C4-2B (cell line): ENCODE data around the gene ADRB2.

Experiments used
- H3K27ac ChIP-seq: fragments of 450-650 bp; 2 replicates; pipeline ENCODE4 v1.5.1; 2017
- ZFX ChIP-seq: fragments of 450-650 bp; IDR thresholded peaks from 2 replicates; pipeline ENCODE4 v1.6.1; 2017
- TF ChIP-seq, protein P1 (sequence below): fragments of 450-650 bp; conservative IDR thresholded peaks from 2 replicates; pipeline ENCODE4 v1.5.1; 2017; ENCODE audit warnings: mild to moderate bottlenecking

ADRB2 gene

GRCh38 chr5:148823871-148824270 lies 2.5 kb upstream of the ADRB2 start:
- H3K27ac ChIP-seq, result no peak overlapping the region
- TF ChIP-seq ZFX, result no peak
- TF ChIP-seq, protein P1, sequence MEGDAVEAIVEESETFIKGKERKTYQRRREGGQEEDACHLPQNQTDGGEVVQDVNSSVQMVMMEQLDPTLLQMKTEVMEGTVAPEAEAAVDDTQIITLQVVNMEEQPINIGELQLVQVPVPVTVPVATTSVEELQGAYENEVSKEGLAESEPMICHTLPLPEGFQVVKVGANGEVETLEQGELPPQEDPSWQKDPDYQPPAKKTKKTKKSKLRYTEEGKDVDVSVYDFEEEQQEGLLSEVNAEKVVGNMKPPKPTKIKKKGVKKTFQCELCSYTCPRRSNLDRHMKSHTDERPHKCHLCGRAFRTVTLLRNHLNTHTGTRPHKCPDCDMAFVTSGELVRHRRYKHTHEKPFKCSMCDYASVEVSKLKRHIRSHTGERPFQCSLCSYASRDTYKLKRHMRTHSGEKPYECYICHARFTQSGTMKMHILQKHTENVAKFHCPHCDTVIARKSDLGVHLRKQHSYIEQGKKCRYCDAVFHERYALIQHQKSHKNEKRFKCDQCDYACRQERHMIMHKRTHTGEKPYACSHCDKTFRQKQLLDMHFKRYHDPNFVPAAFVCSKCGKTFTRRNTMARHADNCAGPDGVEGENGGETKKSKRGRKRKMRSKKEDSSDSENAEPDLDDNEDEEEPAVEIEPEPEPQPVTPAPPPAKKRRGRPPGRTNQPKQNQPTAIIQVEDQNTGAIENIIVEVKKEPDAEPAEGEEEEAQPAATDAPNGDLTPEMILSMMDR, result no peak

DNA sequence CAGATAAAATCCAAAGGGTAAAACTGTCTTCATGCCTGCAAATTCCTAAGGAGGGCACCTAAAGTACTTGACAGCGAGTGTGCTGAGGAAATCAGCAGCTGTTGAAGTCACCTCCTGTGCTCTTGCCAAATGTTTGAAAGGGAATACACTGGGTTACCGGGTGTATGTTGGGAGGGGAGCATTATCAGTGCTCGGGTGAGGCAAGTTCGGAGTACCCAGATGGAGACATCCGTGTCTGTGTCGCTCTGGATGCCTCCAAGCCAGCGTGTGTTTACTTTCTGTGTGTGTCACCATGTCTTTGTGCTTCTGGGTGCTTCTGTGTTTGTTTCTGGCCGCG lies 727 bp upstream of the ADRB2 start:
- H3K27ac ChIP-seq, result peak overlapping the region; percentile 87
- no peak for TF ChIP-seq ZFX
- TF ChIP-seq, protein P1, result no peak

- peak overlapping the region; percentile 87 for H3K27ac ChIP-seq
- TF ChIP-seq, protein P1, result no peak
- no peak for TF ChIP-seq ZFX
Observed at GRCh38 chr5:148826739-148827070, 294 bp downstream of the ADRB2 start.

DNA sequence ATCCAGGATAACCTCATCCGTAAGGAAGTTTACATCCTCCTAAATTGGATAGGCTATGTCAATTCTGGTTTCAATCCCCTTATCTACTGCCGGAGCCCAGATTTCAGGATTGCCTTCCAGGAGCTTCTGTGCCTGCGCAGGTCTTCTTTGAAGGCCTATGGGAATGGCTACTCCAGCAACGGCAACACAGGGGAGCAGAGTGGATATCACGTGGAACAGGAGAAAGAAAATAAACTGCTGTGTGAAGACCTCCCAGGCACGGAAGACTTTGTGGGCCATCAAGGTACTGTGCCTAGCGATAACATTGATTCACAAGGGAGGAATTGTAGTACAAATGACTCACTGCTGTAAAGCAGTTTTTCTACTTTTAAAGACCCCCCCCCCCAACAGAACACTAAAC lies 1.3 kb downstream of the ADRB2 start:
- H3K27ac ChIP-seq, result peak overlapping the region; percentile 87
- no peak for TF ChIP-seq ZFX
- TF ChIP-seq, protein P1, result no peak

DNA sequence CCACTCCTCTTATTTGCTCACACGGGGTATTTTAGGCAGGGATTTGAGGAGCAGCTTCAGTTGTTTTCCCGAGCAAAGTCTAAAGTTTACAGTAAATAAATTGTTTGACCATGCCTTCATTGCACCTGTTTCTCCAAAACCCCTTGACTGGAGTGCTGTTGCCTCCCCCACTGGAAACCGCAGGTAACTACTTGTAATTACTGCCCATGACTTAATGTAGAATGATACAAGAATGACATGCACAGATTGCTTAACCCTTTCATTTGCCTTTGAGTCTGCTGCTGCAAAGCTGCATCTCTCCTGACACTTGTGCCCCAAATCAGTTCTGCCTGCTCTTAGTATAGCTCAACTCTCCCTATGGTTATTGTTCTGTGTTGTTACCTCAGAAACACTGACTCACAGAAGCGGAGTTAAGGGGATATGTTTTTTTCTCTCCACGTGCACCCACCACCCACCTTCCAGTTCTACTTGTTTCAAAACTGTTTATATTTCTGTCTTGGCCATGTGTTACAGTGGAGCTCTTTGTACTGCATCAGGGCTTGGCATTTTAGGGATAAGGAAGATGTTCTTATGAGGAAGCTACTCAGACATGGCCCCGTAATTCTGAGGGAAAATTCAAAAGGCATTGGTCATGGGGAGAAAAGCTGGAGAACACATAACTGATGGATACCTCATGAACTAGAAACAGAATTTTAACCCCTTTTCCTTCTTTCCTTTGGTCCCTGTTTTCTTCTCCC lies 2.3 kb downstream of the ADRB2 start:
- H3K27ac ChIP-seq, result peak overlapping the region; percentile 49; the same call in 1 of the 2 replicates
- no peak for TF ChIP-seq ZFX
- TF ChIP-seq, protein P1, result peak; percentile 51

DNA sequence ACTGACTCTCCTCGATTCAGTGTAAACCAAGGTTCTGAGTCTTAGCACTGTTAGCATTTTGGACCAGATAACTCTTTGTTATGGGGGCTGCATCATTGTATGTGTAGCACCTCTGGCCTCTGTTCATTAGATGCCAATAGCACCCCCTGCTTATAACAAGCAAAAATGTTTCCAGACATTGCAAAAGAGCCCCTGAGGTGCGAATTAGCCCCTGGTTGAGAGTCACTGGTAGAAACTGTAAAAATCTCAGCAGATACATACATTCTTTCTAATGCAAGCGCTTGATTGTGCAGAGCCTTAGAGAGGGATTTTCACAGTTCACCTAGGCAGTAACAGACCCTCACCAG lies 2.8 kb downstream of the ADRB2 start:
- H3K27ac ChIP-seq, result peak overlapping the region; percentile 49; the same call in 1 of the 2 replicates

DNA sequence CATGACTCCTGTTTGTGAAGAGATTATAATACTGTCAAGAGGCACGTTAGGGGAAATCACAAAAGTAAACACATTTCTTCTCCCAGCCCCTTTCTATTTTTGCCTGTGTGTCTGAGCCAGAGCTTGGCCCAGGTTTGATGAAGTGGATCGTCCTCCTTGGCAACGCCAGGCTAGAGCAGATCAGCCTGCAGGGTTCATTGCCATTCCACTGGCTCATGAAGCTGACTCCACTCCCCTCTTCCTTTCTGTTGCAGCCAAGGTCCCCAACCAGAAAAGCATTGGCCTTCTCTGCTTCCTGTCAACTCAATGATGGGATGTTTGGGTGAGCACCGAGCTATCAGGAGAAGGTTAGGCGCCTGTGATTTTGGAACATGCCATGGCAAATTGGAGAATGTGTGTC lies 3.3 kb downstream of the ADRB2 start:
- peak overlapping the region; percentile 49 for H3K27ac ChIP-seq
- no peak for TF ChIP-seq ZFX
- TF ChIP-seq, protein P1, result no peak

More for the DNA sequence above, 2.8 kb downstream of the ADRB2 start:
- no peak for TF ChIP-seq ZFX
- TF ChIP-seq, protein P1, result no peak
